ENCODE data around the gene KRTAP9-4.
"Not testable (repeated sequence)": the region's sequence is repeated elsewhere in the genome, so short reads cannot be mapped to it uniquely, and the experiment has no call there.

KRTAP9-4 gene

DNA sequence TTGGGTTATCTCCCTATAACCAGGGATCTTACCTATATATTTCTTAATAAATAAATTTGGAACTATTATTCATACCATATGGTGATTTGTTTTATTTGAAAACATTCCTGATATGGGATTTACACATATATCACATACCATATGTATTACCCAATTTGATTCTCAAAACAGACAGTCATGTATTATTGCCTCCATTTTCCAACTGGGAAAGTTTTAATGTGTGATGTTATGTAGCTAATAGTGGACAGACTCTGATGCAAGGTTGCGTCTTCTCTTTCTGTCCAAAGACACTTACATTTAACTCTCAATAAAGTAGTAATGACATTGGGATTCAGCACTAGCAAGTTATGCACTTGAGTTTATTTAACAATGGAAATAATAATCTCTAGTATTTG lies 6.8 kb downstream of the KRTAP9-4 start:
- no peak for DNase-seq (ENCODE audit: low read depth)
- TF ChIP-seq, protein P1, sequence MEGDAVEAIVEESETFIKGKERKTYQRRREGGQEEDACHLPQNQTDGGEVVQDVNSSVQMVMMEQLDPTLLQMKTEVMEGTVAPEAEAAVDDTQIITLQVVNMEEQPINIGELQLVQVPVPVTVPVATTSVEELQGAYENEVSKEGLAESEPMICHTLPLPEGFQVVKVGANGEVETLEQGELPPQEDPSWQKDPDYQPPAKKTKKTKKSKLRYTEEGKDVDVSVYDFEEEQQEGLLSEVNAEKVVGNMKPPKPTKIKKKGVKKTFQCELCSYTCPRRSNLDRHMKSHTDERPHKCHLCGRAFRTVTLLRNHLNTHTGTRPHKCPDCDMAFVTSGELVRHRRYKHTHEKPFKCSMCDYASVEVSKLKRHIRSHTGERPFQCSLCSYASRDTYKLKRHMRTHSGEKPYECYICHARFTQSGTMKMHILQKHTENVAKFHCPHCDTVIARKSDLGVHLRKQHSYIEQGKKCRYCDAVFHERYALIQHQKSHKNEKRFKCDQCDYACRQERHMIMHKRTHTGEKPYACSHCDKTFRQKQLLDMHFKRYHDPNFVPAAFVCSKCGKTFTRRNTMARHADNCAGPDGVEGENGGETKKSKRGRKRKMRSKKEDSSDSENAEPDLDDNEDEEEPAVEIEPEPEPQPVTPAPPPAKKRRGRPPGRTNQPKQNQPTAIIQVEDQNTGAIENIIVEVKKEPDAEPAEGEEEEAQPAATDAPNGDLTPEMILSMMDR (IDR thresholded peaks at IDR 0.05; ENCODE audit: insufficient read depth, low read depth, low read length, missing control alignments) = no peak
- no peak overlapping the region for H3K4me3 ChIP-seq (ENCODE audit: low read depth, low read length)

DNA sequence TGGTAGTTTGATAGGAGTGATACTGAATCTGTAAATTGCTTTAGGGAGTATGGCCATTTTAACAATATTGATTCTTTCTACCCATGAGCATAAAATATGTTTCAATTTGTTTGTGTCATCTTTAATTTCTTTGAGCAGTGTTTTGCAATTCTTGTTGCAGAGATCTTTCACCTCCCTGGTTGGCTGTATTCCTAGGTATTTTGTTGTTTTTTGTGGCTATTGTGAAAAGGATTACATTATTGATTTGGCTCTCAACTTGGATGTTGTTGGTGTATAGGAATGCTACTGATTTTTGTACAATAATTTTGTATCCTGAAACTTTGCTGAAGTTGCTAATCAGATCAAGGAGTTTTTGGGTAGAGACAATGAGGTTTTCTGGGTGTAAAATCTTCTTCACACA lies 8.9 kb downstream of the KRTAP9-4 start:
- no peak for DNase-seq (ENCODE audit: low read depth)
- TF ChIP-seq, protein P1 (IDR thresholded peaks at IDR 0.05; ENCODE audit: insufficient read depth, low read depth, low read length, missing control alignments) = no peak
- no peak overlapping the region for H3K4me3 ChIP-seq (ENCODE audit: low read depth, low read length)

DNA sequence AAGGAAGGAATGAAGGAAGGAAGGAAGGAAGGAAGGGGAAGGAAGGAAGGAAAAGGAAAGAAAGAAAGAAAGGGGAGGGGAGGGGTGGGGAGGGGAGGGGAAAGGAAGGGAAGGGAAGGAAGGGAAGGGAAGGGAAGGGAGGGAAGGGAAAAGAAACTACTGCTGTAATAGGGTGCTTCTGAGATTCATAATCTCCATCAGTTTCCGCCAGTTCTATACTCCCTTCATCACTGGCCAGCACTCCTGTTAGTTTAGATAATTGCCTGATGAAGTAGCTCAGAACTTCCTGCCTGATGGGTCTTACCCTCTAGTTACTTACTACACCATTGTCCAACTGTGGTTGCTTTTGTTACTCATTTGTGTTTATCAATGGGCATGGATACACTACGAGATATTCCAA lies 13.7 kb downstream of the KRTAP9-4 start:
- TF ChIP-seq, protein P1 (IDR thresholded peaks at IDR 0.05; ENCODE audit: insufficient read depth, low read depth, low read length, missing control alignments) = no peak
- no peak for DNase-seq (ENCODE audit: low read depth)
- H3K4me3 ChIP-seq (ENCODE audit: low read depth, low read length) = no peak overlapping the region

DNA sequence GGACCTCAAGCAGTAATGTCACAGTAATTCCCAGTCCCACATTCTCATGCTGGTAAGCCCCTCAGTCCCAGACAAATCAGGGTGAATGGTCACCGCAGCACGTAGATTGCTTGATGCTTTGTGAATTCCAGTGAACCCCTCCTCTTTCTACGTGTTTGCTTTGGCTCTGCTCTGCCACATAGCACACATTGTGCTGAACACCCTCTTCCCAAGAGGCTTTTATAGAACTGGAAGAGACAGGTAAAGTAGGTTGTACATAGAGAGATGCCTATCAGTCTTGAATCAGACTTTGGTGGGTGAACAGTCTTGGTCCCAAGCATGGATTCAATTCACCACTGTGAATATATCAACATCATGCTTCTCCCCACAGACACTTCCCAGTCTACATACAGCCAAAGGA lies 15.1 kb downstream of the KRTAP9-4 start:
- TF ChIP-seq, protein P1 (IDR thresholded peaks at IDR 0.05; ENCODE audit: insufficient read depth, low read depth, low read length, missing control alignments) = no peak
- H3K4me3 ChIP-seq (ENCODE audit: low read depth, low read length) = no peak overlapping the region
- DNase-seq (ENCODE audit: low read depth) = no peak

DNA sequence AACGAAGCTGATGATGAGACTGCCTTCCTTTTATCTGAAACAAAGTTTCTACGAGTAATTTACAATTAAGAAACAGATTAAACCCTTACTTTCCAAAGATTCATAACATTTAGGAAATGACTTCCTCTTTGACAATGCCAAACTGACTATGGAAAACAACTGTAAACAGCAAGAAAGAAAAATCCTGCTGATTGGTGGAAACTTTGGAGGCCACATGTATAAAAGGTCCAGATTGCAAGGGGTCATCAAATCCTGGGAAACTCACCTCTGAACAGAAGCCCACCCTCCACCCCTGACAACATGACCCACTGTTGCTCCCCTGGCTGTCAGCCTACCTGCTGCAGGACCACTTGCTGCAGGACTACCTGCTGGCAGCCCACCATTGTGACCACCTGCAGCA lies 15.6 kb downstream of the KRTAP9-4 start, which contains the start of gene KRTAP9-6:
KRTAP9-6 (plus strand) TSS at position 301 of the 400 bp plus-strand sequence; CDS start at position 301, 0 bp downstream.
- no peak within 1 kb of the TSS for H3K4me3 ChIP-seq (ENCODE audit: low read depth, low read length)
- TF ChIP-seq, protein P1 (IDR thresholded peaks at IDR 0.05; ENCODE audit: insufficient read depth, low read depth, low read length, missing control alignments) = no peak
- DNase-seq (ENCODE audit: low read depth) = no peak

DNA sequence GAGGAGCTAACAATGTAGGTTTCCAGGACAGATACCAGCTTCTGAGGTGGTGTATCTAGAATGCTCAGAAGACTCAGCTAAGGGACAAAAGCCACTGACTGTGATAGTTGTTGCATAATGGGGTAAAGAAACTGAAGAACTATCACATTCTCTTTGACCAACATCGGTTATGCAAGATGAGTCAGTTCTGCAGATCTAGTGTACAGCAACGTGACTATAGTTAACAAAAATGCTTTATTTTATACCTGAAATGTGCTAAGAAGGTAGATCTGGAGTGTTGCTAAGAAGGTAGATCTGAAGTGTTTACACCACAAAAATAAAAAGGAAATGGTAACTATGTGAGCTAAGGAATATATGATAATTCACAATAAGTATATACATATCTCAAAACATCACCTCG lies 18.2 kb downstream of the KRTAP9-4 start:
- TF ChIP-seq, protein P1 (IDR thresholded peaks at IDR 0.05; ENCODE audit: insufficient read depth, low read depth, low read length, missing control alignments) = no peak
- DNase-seq (ENCODE audit: low read depth) = no peak
- no peak overlapping the region for H3K4me3 ChIP-seq (ENCODE audit: low read depth, low read length)

DNA sequence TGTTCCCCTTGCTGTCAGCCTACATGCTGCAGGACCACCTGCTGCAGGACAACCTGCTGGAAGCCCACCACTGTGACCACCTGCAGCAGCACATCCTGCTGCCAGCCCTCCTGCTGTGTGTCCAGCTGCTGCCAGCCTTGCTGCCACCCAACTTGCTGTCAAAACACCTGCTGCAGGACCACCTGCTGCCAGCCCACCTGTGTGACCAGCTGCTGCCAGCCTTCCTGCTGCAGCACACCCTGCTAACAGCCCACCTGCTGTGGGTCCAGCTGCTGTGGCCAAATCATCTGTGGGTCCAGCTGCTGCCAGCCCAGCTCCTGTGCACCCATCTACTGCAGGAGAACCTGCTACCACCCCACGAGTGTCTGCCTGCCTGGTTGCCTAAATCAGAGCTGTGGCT lies 21.8 kb downstream of the KRTAP9-4 start:
- not testable (repeated sequence) for H3K4me3 ChIP-seq (ENCODE audit: low read depth, low read length); DNase-seq (ENCODE audit: low read depth)
